Endothelial cell of umbilical vein (primary cell): ENCODE results near the gene LARP1B. TPM values are rescaled to one million over a fixed set of nuclear protein-coding genes. Genes with fewer than 3 reads are reported as not detected.

Experiments
- BruUV-seq: library from RNA; stranded (reverse); fragments of 400-500 nt; replicated peaks from 2 replicates; lab custom pipeline; 2021; lab: Mats Ljungman, UMichigan
- CTCF ChIA-PET: fragments of 300-600, 350-600 bp; sonication (Branson Sonifier 250); formaldehyde crosslinking; loops from one replicate; lab custom pipeline; 2021; ENCODE audit warnings: antibody characterized with exemption, inconsistent platforms; lab: Charles Lee
- POLR2A ChIA-PET: fragments of 300-600, 350-600 bp; sonication (Branson Sonifier 250); formaldehyde crosslinking; loops from one replicate; lab custom pipeline; 2021; ENCODE audit warnings: antibody characterized with exemption, inconsistent platforms; lab: Charles Lee
- DNase-seq: peaks from one replicate; pipeline ENCODE4 v3.0.0-alpha.2; 2011; ENCODE audit warnings: low read depth, low spot score
- FAIRE-seq: peaks from 2 replicates; lab custom pipeline; 2011; peaks lifted over from hg19 to GRCh38; lab: Jason Lieb, UNC
- H2AFZ ChIP-seq: 2 replicates; pipeline ENCODE4 v1.6.0; 2012; ENCODE audit warnings: low read depth, low read length, control low read depth, inconsistent platforms
- H3K27ac ChIP-seq: 2 replicates; pipeline ENCODE4 v1.5.1; 2011; ENCODE audit warnings: low read depth, mild to moderate bottlenecking, control low read depth, low read length, moderate library complexity; ENCODE audit not compliant: insufficient read depth
- H3K27me3 ChIP-seq, 2 experiments: 2 replicates each; pipeline versions ENCODE4 v1.6.0 to v1.6.1; 2011; ENCODE audit warnings: low read length in 2 of 2, mixed read lengths in 1 of 2; ENCODE audit not compliant: control insufficient read depth in 2 of 2, insufficient read depth in 2 of 2
- H3K36me3 ChIP-seq, 2 experiments: 2 replicates in 1 of 2; 3 replicates in 1 of 2; pipeline ENCODE4 v1.5.1; 2011; ENCODE audit warnings: low read length in 2 of 2, mild to moderate bottlenecking in 1 of 2, moderate library complexity in 1 of 2; ENCODE audit not compliant: control insufficient read depth in 2 of 2, insufficient read depth in 2 of 2; ENCODE audit errors: extremely low read depth in 1 of 2
- H3K4me1 ChIP-seq: 3 replicates; pipeline ENCODE4 v1.5.1; 2011; ENCODE audit warnings: mild to moderate bottlenecking, low read length; ENCODE audit not compliant: control insufficient read depth, insufficient read depth; ENCODE audit errors: extremely low read depth
- H3K4me2 ChIP-seq: 2 replicates; pipeline ENCODE4 v1.6.1; 2011; ENCODE audit warnings: low read length, control low read depth, mixed read lengths; ENCODE audit not compliant: insufficient read depth
- H3K4me3 ChIP-seq, 3 experiments: fragments of 200-600 bp in 1 of 3; sonication (generic), shearing (Covaris generic) in 1 of 3; replicated peaks in 1 of 3; 2 replicates each; pipeline ENCODE4 v1.5.1; 2011 to 2016; ENCODE audit warnings: control low read depth in 3 of 3, low read length in 3 of 3, mild to moderate bottlenecking in 2 of 3, inconsistent platforms in 1 of 3, low read depth in 1 of 3, moderate library complexity in 1 of 3; ENCODE audit not compliant: insufficient read depth in 1 of 3
- H3K79me2 ChIP-seq: 2 replicates; pipeline ENCODE4 v1.6.0; 2012; ENCODE audit warnings: low read length, inconsistent platforms; ENCODE audit not compliant: control insufficient read depth, insufficient read depth
- H3K9ac ChIP-seq: replicated peaks from 2 replicates; pipeline ENCODE3; 2011; ENCODE audit warnings: low read length, control low read depth; ENCODE audit not compliant: insufficient read depth; ENCODE audit errors: extremely low read depth
- H3K9me1 ChIP-seq: replicated peaks from 3 replicates; pipeline ENCODE4 v1.6.0; 2011; ENCODE audit warnings: mild to moderate bottlenecking, low read length; ENCODE audit not compliant: control insufficient read depth, insufficient read depth; ENCODE audit errors: extremely low read depth
- H3K9me3 ChIP-seq: replicated peaks from 2 replicates; pipeline ENCODE4 v1.5.1; 2012; ENCODE audit warnings: low read length, inconsistent platforms; ENCODE audit not compliant: control insufficient read depth, insufficient read depth
- H4K20me1 ChIP-seq: replicated peaks from 2 replicates; pipeline ENCODE3; 2011; ENCODE audit warnings: mild to moderate bottlenecking, low read length; ENCODE audit not compliant: control insufficient read depth, insufficient read depth; ENCODE audit errors: extremely low read depth
- CTCF ChIP-seq, 2 donors: IDR thresholded peaks; 1 replicate in 1 of 2; 2 replicates in 1 of 2; pipeline ENCODE4 v1.5.1; 2011; ENCODE audit warnings: low read length in 2 of 2, mild to moderate bottlenecking in 2 of 2, moderate library complexity in 2 of 2, control low read depth in 1 of 2, inconsistent platforms in 1 of 2, low read depth in 1 of 2; ENCODE audit not compliant: insufficient read depth in 1 of 2; ENCODE audit errors: extremely low read depth in 1 of 2
- EZH2 ChIP-seq: IDR thresholded peaks from 2 replicates; pipeline ENCODE4 v1.6.1; 2012; ENCODE audit warnings: borderline replicate concordance, low read depth, mild to moderate bottlenecking, moderate library complexity, low read length, inconsistent platforms; ENCODE audit not compliant: severe bottlenecking
- FOS ChIP-seq: IDR thresholded peaks from 2 replicates; pipeline ENCODE4 v1.6.1; 2011; ENCODE audit warnings: mild to moderate bottlenecking, low read length, moderate library complexity, borderline replicate concordance; ENCODE audit not compliant: insufficient read depth
- GATA2 ChIP-seq: IDR thresholded peaks from 2 replicates; pipeline ENCODE4 v1.7.0; 2011; ENCODE audit warnings: low read depth, mild to moderate bottlenecking, moderate library complexity, mixed read lengths, low read length; ENCODE audit not compliant: insufficient read length, insufficient read depth
- JUN ChIP-seq: IDR thresholded peaks from 2 replicates; pipeline ENCODE4 v1.6.1; 2011; ENCODE audit warnings: borderline replicate concordance, low read depth; ENCODE audit not compliant: insufficient read length, insufficient read depth
- MAX ChIP-seq: IDR thresholded peaks from 2 replicates; pipeline ENCODE4 v1.6.1; 2011; ENCODE audit not compliant: insufficient read depth, insufficient read length
- MYC ChIP-seq: IDR thresholded peaks from one replicate; pipeline ENCODE4 v1.6.1; 2011; ENCODE audit warnings: mild to moderate bottlenecking, low read depth, low read length
- POLR2A ChIP-seq: IDR thresholded peaks from 2 replicates; pipeline ENCODE4 v1.6.1; 2012; ENCODE audit warnings: low read depth, mild to moderate bottlenecking, control low read depth, low read length
- POLR2AphosphoS5 ChIP-seq: IDR thresholded peaks from 2 replicates; pipeline ENCODE4 v1.6.1; 2012; ENCODE audit warnings: low read depth, mild to moderate bottlenecking, control low read depth, low read length, moderate library complexity; ENCODE audit not compliant: insufficient read depth
- dilution Hi-C: fragments of 300-500 bp; cut with MboI; formaldehyde crosslinking; loops from one replicate; pipeline ENCODE4 v1.15.0; 2019; ENCODE audit warnings: low sequenced_read_pairs; ENCODE audit not compliant: extremely low pct_ligation_motif_present
- intact Hi-C: fragments of 100-400 bp; cut with micrococcal nuclease; formaldehyde crosslinking; loops from one replicate; pipeline ENCODE4 v1.10.0; 2022
- polyA plus RNA-seq, 4 experiments: library from polyadenylated mRNA; depleted of rRNA in 3 of 4; stranded (reverse) in 3 of 4; unstranded in 1 of 4; fragments of >200 nt; gene quantifications; 2 replicates each; pipeline versions ENCODE4 v1.2.1 to v1.2.3, GENCODE V29; 2011 to 2012; ENCODE audit warnings: missing spikeins in 1 of 4
- total RNA-seq: library from RNA; stranded (reverse); gene quantifications from 2 replicates; pipeline ENCODE4 v1.2.3, GENCODE V29; 2021

LARP1B gene
- total and polyA plus RNA-seq, 2 donors (not counting 3 experiments of a cell fraction or from before 2014, with no cell fraction given), result 7.3 to 28.8 TPM

GRCh38 chr4:128249787-128250668, 188.9 kb downstream of the LARP1B start:
- dilution Hi-C loops, result no loop called here
- intact Hi-C loops, result no loop called here
- ChIA-PET POLR2A (no interaction called here), CTCF (interaction anchor here (1.4 kb wide), 1 partner anchor 181 kb away, joined by 3 read pairs; no protein-coding TSS in a partner anchor)
- H3K9me3 ChIP-seq, result no peaks in the 10 kb centered on the region
- no peak overlapping the region for H3K27ac ChIP-seq
- no peaks in the 10 kb centered on the region for H3K79me2 ChIP-seq
- H2AFZ ChIP-seq, result no peak overlapping the region
- H3K4me1 ChIP-seq, result no peaks in the 10 kb centered on the region
- TF ChIP-seq POLR2A (no peak), MAX (no peak), CTCF (IDR thresholded peaks at IDR 0.05; ENCODE audit: extremely low read depth in 1 of 2, insufficient read depth in 1 of 2, low read depth in 1 of 2, low read length in 2 of 2) (no peak), JUN (no peak), EZH2 (no peak), MYC (no peak), POLR2AphosphoS5 (no peak), FOS (no peak), GATA2 (no peak)
- H3K4me3 ChIP-seq, result no peak overlapping the region
- FAIRE-seq (no peak), DNase-seq (no peak)
- H3K9ac ChIP-seq, result no peak overlapping the region
- H3K27me3 ChIP-seq, result no peaks in the 10 kb centered on the region
- H4K20me1 ChIP-seq, result no peaks in the 10 kb centered on the region
- H3K4me2 ChIP-seq, result no peak overlapping the region
- BruUV-seq, result no TSS peak
- H3K36me3 ChIP-seq, result no peaks in the 10 kb centered on the region
- no peaks in the 10 kb centered on the region for H3K9me1 ChIP-seq
